Kidney tubule cell (primary cell): ENCODE data around the gene MEX3D.
"Not testable (repeated sequence)": the region's sequence is repeated elsewhere in the genome, so short reads cannot be mapped to it uniquely, and the experiment has no call there.

Experiments
- DNase-seq: peaks from one replicate; pipeline ENCODE4 v3.0.0-alpha.2; 2018; ENCODE audit warnings: low spot score

MEX3D gene

DNA sequence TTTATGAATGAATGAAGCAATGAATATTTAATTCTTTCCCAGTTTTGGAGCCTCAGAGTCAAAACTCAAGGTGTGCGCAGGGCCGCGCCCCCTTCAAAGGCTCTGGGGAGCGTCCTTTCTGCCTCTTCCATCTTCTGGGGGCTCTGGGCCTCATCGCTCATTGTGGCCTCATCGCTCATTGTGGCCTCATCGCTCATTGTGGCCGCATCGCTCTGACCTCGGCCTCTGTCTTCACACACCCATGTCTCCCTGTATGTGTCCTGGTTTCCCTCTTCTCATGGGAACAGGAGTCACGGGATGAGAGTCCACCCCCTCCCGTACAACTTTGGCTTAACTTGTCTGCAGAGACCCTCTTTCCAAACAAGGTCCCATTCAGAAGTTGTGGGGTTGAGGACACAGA lies 3.2 kb upstream of the MEX3D start:
- DNase-seq: no peak

DNA sequence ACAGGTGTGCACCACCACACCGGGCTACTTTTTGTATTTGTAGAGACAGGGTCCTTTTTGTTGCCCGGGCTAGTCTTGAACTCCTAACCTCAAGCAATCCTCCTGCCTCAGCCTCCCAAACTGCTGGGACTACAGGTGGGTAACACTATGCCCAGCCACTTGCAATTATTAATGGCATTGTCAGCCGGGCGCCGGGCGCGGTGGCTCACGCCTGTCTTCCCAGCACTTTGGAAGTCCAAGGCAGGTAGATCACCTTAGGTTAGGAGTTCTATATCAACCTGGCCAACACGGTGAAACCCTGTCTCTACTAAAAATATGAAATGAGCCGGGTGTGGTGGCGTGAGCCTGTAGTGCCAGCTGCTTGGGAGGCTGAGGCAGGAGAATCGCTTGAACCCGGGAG lies 2.7 kb upstream of the MEX3D start:
- no peak for DNase-seq

DNA sequence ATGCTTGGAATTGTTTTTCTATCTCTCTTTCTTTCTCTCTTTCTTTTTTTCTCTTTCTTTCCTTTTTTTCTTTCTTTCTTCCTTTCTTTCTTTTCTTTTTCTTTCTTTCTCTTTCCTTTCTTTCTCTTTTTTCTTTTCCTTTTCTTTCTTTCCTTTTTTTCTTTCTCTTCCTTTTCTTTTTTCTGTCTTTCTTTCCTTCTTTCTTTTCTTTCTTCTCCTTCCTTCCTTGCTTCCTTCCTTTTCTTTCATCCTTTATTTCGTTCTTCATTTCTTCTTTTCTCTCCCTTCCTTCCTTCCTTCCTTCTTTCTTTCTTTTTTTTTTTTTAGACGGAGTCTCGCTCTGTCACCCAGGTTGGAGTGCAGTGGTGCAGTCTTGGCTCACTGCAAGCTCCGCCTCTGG lies 1.9 kb upstream of the MEX3D start:
- no peak for DNase-seq

DNA sequence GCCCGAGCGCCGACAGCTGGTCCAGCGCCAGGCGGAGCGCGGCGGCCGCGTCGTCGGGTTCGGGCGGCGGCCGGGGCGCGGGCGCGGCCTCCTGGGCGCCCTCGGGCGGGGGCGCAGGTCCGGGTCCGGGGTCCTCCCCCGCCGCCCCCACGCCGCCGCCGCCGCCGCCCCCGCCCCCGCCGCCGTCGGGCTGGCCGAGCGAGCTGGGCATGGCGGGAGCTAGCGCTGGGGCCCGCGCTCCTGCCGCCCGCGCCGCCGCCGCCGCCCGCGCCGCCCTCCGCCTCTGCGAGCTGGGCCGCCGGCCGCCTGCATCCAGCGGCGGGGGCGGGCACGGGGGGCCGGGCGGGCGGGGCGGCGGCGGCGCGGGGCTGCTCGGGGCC lies 287 bp downstream of the MEX3D start:
- DNase-seq: no peak

DNA sequence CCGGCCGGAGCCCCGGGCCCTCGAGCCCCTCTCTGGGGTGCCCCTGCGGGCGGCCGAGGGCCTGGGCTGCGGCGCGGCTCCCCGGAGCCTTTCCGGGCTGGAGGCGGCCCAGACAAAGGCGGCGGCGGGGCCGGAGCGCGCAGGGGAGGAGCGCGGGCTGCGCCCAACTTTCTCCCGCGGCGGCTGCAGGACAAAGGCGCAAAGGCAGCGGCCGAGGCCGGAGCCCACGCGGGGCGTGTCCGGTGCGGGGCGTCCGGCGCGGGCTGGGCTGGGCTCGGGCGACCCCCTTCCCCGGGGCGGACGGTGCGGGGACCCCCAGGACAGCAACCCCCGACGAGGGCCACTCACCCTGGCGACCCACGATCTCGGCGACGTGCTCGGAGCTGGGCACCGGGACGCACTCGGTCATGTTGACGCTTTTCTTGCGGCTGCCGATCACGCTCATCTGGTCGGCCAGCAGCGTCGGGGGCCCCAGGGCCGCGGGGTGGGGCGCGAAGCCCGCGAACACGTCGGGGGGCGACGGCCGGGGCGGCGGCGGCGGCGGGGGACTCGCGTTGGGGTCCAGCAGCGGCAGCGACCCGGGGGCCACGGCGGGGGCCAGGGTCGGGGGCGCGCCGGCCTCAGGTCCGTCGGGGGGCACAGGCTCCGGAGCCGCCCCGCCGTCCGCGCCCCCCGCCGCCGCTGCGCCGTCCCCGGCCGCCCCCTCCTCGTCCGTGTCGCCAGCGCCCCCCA lies 843 bp downstream of the MEX3D start:
- peak; percentile 44 for DNase-seq

DNA sequence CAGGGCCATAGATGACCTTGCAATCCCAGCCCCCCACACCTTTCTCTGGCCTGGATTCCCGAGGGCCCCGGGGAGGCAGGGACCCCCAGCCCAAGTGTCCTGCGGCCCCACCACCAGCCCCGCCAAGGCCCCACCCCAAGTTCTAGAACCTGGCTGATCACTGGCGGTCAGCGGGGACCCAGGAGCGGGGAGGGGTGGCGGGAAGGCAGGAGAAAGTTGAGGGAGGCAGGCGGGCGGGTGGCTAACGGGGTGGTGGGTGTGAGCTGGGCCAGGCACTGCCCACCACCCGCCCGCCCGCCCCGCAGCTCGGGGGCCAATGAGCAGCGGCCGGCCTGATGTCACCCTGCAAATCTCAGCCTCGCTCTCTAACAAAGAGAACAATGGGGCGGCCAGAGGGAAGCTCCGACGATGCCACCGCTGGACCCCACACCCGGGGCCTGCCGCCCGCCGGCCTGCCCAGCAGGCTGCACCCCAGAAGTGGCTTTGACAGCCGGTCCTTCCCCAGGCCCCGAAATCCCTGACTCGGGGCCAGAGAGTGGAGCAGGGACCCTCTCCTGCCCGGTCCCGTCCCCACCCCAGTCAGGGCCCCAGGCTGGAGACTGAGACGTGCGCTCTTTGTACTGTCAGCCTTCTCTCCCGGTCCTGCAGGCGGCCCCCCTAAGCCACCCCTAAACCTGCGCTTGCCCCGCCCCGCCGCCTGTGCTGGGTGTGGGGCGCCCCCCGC lies 1.6 kb downstream of the MEX3D start:
- peak; percentile 85 for DNase-seq

DNA sequence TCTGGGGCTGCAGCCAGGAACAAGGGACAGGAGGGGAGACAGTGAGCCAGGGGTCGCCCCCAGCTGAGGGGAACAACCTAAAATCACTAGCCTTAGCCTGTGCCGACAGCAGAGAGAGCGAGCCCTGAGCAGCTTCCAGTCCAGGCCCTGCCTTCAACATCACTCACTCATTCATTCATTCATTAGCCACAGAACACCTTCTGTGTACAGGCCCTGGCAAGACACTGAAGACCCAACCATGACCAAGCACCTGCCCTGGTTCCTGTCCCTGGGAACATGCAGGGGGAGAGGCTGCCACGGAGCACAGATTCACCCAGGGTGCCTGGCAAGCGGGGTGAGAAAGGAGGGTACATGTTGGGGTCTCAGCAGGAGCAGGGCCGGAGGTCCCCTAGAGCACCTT lies 4.9 kb downstream of the MEX3D start:
- DNase-seq: no peak

DNA sequence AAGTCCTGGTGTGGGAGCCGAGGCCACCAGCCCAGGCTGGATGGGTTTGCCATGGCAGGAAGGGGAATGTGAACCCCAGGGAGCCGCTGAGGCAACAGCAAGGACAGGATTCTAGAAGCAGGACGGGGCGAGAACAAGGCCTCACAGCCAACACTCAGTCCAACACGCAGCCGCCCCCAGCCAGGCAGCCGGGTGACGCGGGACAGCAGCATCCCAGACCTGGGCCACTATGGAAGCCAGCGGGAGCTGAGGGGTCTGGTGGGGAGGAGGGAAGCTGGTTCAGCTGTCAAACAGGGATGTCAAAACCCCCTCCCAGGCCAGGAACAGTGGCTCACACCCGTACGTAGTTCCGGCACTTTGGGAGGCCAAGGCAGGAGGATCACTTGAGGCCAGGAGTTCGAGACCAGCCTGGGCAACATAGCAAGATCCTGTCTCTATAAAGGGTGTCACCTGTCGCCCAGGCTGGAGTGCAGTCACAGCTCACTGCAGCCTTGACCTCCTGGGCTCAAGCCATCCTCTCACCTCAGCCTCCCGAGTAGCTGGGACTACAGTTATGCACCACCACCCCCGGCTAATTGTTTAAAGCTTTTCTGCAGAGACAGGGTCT lies 6.8 kb downstream of the MEX3D start:
- no peak for DNase-seq

DNA sequence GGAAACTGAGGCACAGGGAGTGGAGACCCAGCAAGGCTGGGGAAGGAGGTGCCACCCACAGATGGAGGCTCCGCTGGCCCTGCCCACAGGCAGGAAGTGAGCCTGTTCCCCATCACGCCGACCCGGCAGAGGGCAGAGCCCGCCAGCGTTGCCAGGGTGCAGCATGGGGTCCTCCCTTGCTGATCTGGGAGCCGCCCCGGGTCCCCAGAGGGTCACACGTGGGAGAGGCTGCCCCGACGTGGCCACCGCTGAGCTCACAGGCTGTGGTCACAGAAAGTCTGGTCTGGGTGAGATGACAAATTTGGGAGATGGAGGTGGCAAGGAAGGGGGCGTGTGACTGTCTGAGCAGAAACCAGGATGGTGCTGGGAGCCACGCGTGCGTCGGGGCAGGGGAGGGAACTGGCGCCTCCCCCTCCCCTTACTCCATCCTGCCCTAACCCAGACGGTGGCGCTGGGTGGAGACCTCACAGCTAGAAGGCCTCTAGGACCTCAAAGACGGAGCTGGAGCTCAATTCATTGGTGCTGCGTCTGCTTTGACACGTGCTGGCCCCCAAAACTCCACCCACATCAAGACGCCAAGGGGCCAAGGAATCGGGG lies 7.7 kb downstream of the MEX3D start:
- DNase-seq: no peak

DNA sequence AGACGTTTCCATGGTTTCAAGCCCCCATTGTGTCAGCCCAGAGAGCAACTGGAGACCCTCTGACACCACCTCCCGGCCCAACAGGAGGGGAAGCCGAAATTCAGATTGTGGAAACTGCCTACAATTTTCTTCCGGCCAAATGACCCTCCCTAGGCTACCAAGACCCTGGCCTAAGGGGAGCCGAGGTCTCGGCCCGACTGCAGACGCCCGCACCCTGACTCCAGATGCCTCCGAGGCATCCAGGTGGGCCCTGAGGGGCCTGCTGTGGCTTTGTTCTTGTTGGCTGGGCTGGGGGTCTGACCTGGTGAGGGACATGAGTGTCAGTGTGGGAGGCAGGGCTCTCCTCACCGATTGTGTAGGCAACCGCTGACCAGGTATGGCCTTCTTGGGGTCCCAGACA lies 9.6 kb downstream of the MEX3D start:
- DNase-seq: no peak

DNA sequence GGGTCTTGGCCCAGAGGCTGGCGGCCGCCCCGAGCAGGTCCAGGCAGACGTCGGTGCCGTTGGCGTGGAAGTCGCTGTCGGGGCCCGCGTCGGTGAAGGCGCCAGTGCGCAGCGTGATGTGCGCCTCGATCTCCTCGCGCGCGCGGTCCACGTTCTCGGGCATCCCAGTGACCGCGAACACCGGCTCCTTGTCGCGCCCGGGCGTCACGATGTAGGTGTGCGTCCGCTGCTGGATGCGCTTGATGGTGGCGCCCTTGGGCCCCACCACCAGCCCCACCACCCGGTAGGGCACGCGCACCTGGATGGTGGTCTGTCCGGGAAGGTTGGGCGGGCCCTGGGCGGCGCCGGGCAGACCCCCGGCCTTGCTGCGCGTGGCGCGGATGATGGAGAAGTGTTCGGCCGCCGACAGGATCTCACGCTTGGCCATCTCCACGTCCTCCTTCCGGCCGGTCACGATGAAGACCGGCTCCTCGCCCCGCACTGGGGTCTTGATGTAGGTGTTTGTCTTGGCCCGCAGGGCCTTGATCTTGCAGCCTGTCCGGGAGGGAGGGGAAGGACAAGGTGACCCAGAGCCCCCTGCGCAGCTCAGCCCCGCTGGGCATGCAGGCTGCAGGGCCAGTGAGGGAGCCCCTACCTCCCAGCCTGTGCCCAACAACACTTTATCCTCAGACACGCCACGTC lies 11.6 kb downstream of the MEX3D start:
- no peak for DNase-seq

DNA sequence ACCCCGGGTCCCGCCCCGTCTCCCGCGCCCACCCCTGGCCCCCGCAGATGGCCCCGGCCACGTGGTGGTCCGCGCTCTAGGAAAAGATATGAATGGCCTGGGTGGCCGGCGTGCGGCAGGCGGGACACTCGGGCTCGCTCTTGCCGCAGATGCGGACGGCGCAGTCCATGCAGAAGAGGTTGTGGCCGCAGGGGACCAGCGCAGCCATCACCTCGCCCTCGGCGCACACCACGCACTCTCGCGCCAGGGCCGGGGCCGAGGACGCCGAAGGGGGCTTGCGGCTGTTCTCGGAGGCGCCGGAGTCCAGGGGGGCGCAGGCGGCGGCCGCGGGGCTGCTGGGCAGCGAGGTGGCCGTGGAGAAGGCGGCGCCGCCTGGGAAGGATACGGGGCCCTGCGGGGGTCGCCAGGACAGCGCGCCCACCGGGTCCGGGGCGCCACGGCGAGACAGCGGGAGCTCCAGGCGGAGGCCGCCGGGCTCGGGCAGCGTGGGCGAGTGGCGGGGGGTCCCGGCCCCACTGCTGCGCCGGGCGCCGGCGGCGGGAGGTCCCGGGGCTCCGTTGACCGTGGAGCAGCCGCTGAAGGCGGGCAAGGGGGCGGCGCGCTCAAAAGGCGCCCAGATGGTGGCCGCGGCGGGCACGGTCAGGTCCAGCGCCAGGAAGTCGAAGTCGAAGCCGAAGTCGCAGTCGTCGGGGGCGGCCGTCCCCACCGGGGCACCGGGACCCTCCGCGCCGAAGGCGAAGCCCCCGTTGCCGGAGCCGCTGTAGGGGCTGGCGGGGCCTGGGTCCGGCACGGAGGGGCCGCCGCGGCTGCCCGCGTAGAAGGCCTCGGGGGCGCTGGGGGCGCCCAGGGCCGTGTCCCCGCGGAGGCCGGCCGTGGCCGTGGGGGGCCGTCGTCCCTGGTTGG lies 12.4 kb downstream of the MEX3D start:
- DNase-seq: no peak

DNA sequence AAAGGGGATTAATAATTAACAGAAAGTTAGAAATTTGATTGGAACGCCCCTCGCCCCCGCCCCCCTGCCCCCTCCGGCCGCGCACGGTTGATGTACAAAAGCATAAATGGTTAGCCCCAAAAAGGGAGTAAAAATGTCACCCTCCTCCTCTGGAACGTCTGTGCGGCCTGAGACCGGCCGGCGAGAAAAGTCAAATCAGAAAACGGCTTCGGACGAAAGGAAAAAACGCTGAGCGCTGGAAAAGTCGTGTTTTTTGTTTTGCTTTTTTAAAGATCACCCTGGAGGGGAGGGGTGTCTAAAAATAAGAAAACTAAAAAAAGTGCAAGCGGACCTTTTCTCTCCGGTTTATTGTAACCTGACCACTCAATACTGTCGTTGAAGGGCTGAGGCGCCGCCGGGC lies 13.2 kb downstream of the MEX3D start:
- no peak for DNase-seq

DNA sequence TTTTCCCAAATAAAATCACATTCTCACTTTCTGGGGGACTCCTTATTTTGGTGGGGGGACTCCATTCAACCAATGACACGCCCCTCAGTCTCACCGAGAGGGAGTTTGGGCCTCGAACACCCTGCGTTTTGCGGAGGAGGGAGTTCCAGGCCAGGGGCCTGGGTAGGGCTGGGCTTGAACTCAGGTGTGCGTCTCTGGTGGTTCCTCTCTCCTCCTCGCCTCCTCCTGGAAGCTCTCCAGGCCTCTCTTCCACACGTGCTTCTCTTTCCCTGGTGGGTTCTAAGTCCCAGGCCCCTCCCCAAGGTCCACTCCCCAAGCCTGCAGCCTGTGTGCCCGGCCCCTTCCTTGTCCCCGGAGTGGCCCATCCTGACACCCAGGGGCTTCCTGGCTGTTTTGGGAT lies 14.7 kb downstream of the MEX3D start:
- no peak for DNase-seq

DNA sequence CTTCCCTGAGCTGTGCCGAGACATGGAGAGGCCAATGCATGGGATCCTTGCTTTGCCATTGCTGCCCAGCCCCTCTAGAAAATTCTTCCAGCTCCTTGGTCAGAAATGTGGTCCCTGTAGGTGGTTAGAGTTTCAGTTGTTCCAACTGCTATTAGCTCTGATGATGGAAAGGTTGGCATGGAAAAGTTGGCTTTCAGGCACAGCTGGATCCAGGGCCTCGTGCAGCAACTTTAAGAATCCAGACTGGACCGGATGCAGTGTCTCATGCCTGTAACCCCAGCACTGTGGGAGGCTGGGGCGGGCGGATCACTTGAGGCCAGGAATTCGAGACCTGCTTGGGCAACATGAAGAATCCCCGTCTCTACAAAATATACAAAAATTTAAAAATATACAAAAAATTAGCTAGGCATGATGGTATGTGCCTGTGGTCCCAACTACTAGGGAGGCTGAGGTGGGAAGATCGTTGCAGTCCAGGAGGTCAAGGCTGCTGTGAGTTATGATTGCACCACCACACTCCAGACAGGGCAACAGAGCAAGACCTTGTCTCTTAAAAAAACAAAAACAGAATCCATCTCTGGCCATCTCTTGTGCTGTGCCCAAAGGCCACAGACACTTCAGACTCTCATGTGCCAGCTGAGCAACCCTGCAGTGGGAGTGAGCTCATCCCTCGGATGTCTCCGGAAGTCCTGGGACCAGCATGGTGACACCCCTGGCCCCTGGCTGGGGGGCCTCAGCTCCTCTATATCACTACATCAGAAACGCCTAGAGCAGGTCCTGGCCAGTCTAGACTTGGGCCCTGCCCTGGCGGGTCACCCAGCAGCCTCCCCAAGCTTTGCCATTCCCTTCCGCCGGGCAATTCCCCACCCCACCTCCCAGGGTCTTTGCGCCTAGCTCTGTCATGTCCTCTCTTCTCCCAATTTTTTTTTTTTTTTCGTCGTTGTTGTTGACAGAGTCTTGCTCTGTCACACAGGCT lies 16.8 kb downstream of the MEX3D start:
- DNase-seq: no peak

DNA sequence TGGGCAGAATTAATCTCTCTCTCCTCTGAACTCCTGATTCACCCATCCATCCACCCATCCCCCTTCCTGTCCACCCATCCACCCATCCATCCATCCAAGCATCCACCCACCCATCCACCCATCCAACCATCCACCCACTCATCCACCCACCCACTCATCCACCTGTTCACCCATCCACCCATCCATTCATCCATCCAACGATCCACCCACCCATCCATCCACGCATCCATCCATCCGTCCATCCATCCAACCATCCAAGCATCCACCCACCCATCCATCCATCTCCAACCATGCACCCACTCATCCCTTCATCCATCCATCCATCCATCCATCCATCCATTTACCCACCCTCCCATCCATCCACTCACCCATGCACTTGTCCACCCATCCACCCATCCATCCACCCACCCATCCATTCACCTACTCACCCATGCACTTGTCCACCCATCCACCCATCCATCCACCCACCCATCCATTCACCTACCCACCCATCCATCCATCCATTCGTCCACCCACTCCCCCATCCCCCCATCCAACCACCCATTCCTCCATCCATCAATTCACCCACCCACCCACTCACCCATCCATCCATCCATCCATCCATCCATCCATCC lies 18.7 kb downstream of the MEX3D start:
- no peak for DNase-seq

DNA sequence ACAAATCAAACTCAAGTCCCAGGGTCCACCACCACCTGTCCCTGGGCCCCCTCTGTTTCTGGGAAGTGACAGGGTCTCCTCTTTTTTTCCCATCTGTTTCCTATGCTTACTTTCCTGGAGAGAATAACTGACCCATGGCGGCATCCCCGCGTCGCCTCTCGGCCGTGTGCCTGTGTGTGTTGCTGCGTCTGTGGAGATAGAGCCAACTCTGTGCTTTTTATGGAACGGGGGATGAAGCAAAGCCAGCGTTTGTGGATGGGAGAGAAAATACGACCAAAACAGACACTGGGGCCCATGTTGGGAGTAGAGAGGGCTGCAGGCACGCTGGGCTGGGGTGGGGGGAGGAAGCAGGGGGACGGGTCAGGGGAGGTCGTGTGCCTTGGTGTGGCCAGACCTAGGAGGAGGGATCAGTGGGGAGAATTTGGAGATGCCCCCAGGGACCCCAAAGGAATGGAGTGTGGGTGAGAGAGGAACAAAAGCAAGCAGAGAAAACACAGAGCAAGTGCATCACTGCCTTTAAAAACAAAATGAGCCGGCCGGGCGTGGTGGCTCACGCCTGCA lies 27.7 kb downstream of the MEX3D start:
- DNase-seq: no peak

DNA sequence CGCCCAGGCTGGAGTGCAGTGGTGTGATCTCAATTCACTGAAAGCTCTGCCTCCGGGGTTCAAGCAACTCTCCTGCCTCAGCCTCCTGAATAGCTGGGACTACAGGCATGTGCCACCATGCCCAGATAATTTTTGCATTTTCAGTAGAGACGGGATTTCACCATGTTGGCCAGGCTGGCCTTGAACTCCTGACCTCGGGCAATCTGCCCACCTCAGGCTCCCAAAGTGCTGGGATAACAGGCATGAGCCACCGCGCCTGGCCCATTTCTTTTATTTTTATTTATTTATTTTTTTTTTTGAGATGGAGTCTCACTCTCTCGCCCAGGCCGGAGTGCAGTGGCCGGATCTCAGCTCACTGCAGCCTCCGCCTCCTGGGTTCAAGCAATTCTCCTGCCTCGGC lies 28.4 kb downstream of the MEX3D start:
- DNase-seq: not testable (repeated sequence)

DNA sequence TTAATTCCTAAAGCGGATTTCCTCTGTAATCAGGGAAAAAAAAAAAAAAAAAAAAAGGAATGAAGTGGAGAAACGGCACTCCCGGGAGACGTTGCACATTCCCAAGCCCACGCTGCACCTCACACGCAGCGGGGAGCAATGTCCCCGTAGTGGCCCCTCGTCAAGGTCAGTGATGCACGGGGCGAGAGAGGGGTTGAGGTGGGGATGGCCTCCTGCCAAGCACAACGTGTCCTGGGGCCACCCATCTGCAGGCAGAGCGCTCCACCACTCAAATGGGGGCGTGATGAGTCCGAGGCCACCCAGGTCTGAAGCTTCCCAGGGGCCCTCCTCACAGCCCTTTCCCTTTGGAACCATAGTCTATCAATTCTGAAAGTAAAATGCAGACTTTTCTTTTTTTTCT lies 29.1 kb downstream of the MEX3D start:
- no peak for DNase-seq
